GM12873 (cell line): ENCODE results near the gene SMIM43.

Experiments used
- TF ChIP-seq, protein P1 (sequence below): IDR thresholded peaks from 2 replicates; pipeline ENCODE4 v1.5.1; 2012; ENCODE audit warnings: low read depth, mild to moderate bottlenecking, moderate library complexity, low read length, control low read depth; ENCODE audit not compliant: insufficient read depth; ENCODE audit errors: missing control alignments

SMIM43 gene

DNA sequence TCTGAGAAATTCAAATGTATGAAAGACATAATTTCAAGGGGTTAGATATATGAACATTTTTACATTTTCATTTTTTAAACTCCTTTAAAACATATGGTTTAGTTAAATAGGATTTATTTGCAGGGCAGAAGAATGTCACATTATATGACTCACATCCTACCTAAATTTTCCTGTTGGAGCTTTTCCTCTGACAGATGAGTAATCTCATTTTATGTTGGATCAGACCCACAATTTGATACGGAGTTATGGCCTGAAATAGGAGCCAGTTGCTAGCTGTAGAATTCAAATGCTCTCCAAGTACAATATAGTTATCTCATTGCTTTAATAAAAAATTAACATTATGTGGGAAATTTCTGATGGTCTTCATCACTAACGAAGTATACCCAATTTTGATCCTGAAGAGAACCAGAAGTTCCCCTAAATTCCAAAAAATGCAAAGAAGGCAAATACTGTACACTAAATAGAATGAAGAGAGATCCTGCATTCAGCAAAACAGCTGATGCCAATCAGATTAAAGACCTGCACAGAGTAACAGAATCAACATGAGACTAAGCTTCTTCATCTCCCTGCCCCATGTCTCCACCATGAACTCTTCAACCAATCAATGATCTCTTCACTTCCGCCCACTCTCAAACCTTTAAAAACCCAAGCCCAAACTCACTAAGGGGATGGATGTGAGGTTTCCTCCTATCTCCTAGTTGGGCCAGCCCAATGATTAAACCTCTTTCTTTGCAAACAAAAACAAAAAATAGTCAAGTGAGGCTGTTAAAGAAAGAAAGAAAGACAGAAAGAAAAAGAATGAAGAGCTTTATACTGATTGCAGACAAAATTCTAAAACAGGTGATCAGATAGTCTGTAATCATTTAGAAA lies 25.2 kb upstream of the SMIM43 start:
- TF ChIP-seq, protein P1, sequence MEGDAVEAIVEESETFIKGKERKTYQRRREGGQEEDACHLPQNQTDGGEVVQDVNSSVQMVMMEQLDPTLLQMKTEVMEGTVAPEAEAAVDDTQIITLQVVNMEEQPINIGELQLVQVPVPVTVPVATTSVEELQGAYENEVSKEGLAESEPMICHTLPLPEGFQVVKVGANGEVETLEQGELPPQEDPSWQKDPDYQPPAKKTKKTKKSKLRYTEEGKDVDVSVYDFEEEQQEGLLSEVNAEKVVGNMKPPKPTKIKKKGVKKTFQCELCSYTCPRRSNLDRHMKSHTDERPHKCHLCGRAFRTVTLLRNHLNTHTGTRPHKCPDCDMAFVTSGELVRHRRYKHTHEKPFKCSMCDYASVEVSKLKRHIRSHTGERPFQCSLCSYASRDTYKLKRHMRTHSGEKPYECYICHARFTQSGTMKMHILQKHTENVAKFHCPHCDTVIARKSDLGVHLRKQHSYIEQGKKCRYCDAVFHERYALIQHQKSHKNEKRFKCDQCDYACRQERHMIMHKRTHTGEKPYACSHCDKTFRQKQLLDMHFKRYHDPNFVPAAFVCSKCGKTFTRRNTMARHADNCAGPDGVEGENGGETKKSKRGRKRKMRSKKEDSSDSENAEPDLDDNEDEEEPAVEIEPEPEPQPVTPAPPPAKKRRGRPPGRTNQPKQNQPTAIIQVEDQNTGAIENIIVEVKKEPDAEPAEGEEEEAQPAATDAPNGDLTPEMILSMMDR: no peak

DNA sequence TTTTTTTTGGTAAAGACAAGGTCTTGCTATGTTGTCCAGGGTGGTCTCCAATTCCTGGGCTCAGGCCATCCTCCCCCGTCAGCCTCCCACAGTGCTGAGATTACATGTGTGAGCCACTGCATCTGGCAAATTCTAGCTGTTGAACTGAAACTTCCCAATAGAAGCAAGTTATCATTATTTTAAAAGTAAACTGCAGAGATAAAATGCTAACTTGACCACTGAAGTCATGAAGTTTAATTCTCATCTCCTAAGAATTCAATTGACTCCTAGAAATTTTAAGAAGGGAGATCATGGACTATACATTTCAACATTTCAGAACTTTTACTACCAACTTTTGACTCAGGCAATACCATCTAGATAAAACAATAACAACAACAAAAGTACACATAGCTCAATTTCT lies 24.5 kb upstream of the SMIM43 start:
- TF ChIP-seq, protein P1: no peak

DNA sequence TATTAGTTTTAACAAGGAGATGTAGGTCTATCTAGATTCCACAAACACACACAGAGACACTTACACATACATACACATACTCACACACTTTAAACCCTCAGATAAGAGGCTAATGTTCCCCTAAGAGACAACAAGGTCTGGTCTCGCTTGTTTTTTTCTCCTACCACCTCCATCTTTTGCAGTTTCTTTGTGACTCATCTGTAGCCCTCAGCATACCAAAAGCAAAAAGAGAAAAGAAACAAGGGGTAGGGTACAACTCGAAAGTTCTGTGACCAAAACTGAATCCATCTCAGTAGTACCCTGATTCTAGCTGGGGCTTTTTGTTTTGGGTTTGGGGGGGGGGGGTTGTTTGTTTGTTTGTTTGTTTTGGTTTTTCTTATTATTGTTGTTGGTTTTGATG lies 23.9 kb upstream of the SMIM43 start:
- TF ChIP-seq, protein P1: no peak

DNA sequence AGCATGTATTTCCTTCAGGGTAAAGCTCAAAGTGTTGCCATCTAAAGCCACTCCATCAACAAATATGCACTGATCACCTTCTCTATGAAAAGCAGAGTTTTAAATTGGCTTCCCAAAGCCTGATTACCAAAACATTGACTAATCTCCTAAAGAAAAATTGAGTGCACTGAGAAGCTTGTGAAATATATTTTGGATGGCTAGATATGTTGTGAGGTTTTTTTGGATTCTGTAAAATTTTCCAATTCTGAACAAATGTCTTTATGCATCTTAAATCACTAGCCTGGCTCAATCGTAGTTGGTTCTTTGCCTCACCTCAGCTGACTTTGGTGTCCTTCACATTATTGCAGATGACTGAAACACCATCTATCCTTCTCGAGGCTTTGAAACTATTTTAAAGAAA lies 21.3 kb upstream of the SMIM43 start:
- TF ChIP-seq, protein P1: no peak

DNA sequence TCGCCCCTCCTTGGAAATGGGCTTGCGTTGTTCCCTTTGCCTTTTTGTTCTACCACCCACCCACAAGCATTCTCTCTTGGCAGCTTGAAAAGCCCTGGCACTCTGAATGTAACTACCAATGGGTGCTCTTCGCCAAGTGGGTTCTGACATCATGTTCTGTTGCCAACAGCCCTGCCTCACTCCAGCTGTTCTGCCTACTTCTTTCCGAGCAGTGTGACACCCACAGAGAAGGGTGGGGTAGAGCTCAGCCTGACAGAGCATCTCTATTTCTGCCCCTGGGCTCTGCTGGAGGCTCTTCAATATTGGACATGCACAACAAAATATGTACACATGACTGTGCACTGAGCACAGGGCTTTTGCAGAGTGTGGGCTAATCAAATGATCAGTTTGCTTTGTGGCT lies 20.5 kb upstream of the SMIM43 start:
- TF ChIP-seq, protein P1: no peak

DNA sequence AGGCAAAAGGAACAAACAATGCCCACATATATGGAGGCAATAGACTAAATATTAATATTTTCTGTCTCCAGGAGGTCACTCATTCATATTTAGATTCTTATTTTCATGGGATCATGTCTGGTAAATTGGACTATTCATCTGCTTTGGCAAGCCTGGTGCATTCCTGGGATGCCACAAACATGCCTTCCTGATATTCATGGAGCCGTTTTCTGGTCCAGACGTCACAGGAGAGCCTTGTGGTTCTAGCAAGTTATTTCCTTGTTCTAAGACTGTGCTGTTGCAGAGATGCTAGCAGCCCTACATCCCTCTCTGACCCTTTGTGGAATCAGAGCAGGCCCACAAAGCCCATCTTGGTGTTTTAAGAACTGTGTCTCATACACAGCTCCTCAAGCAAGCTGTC lies 20.0 kb upstream of the SMIM43 start:
- TF ChIP-seq, protein P1: no peak

DNA sequence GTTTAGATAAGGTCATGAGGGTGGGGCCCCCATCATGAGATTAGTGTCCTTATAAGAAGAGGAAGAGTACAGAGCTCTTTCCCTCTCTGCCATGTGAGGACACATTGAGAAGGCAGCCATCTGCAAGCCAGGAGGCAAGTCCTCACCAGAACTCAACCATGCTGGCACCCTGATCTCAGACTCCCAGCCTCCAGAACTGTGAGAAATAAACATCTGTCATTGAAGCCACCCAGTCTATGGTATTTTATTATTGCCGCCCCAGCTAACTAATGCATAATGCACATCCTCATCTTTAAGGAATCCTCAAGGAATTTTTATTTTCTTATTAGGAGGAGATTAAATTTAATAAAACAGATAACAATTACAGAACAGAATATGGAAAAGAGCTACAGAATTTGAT lies 19.4 kb upstream of the SMIM43 start:
- TF ChIP-seq, protein P1: no peak
